ENCODE data around the gene RAB3C.

DNA sequence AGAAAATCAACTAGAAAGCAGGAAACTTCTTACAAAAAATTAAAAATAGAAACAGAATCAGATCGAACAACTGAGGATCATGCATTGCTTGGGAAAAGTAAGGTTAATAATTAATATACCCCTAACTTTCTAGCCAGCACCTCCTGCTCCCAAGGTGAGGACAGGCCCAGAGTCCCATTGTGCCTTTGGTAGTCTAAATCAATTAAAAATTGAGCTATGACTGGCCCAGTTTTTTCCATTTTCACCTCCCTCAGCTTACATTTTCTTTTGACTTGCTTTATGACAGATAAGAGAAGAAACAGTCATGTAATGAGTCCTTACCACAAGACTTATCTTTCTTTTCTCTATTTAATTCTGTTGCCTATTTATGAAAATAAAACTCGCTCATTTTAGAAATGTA lies 182.2 kb downstream of the RAB3C start:
- TF ChIP-seq, protein P1, sequence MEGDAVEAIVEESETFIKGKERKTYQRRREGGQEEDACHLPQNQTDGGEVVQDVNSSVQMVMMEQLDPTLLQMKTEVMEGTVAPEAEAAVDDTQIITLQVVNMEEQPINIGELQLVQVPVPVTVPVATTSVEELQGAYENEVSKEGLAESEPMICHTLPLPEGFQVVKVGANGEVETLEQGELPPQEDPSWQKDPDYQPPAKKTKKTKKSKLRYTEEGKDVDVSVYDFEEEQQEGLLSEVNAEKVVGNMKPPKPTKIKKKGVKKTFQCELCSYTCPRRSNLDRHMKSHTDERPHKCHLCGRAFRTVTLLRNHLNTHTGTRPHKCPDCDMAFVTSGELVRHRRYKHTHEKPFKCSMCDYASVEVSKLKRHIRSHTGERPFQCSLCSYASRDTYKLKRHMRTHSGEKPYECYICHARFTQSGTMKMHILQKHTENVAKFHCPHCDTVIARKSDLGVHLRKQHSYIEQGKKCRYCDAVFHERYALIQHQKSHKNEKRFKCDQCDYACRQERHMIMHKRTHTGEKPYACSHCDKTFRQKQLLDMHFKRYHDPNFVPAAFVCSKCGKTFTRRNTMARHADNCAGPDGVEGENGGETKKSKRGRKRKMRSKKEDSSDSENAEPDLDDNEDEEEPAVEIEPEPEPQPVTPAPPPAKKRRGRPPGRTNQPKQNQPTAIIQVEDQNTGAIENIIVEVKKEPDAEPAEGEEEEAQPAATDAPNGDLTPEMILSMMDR (conservative IDR thresholded peaks at IDR 0.05 in 1 of 2, IDR thresholded peaks at IDR 0.05 in 1 of 2; ENCODE audit: extremely low read depth in 1 of 2, insufficient read depth in 1 of 2, low read depth in 1 of 2, low read length in 2 of 2) = no peak
- TF ChIP-seq EZH2 (IDR thresholded peaks at IDR 0.05; ENCODE audit: borderline replicate concordance, low read length) = no peak

Measured in mammary epithelial cell (primary cell).